NK-92 (cell line): ENCODE data around the gene EDAR.

Experiments
- DNase-seq: peaks from one replicate; lab custom pipeline; 2025; ENCODE audit not compliant: unreplicated experiment; lab: John Stamatoyannopoulos, UW

The EDAR gene

GRCh38 chr2:108988796-108989713 lies at the start of gene EDAR:
Gene EDAR, minus strand, starts transcription at chr2:108989220. Its CDS starts 58,206 bp downstream, at chr2:108931014.
- DNase-seq, result no peak

DNA sequence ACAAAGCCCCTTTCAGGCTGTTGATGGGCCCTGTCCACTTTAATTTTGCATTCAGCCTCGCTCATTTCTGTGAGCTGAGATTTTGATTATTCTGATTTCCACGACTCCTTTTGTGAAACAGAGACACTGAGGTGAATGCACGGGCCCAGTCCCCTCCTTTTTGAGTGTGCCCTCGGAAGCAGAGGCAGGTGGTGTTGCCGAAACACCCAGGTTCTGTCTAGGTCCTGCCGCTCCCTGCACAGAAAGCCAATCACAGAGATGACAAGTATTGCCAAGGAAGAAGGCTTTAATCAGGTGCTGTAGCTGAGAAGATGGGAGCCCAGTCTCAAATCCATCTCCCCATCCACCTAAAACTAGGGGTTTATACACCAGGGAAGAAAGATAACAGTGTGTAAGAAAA lies 44.2 kb upstream of the EDAR start:
- no peak for DNase-seq

- DNase-seq, result no peak
These were observed 43.3 kb upstream of the EDAR start for GRCh38 chr2:109032229-109032820.

- DNase-seq, result no peak
These were observed 42.6 kb upstream of the EDAR start for GRCh38 chr2:109031476-109032228.

DNA sequence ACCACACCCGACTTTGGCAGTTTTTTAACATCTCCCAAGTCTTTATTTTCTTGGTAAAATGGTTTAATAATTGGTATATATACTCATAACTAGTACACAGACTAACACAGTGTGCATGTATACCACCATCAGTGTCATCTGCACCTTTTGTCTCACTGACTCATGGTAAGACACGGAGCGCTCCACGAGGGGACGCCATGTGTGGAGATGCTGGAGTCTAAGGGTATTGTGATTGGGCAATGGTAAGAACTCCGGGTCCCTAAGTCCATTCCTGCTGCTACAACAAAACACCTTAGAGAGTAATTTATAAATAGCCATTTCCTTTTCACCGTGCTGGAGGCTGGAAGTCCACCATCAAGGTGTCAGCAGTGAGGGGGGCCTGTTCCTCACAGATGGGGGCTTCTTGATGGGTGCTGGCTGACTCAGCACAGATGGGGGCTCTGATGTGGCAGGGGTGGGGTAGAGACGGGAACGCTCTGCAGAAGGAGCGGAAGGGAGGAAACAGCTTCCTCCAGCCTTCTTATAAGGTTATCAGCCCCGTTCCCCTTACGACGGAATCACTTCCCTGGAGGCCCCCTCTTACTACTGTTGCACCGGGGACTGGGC lies 42.0 kb upstream of the EDAR start:
- no peak for DNase-seq

- no peak for DNase-seq
These were observed 40.6 kb upstream of the EDAR start for GRCh38 chr2:109029490-109030201.

- DNase-seq, result no peak
These were observed 39.9 kb upstream of the EDAR start for GRCh38 chr2:109028738-109029489.

GRCh38 chr2:109028277-109028676 lies 39.3 kb upstream of the EDAR start:
- DNase-seq, result no peak

GRCh38 chr2:109027702-109028101 lies 38.7 kb upstream of the EDAR start:
- no peak for DNase-seq

- DNase-seq, result no peak
These were observed 35.5 kb upstream of the EDAR start for GRCh38 chr2:109024477-109024876.

DNA sequence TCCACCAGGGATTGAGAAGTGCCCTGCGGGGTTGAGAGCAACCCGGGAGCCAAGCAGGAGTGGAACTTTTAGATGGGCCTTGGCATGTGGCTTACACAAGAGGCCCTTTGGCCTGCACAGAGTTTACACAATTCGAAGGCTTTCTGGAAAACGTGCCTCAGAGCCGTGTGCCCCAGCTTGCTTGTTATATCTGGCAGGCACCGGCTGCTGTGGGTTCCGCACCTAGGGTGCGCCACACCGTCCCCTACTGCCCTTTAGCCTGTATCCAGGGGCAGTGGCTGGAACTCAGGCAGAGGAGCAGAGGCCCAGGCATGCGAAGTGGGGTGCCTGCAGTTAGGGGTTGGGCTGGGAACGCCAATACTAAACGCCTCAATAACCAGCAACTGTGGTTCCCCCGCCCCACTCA lies 32.9 kb upstream of the EDAR start:
- no peak for DNase-seq

- no peak for DNase-seq
These were observed 31.2 kb upstream of the EDAR start for GRCh38 chr2:109020217-109020637.

GRCh38 chr2:109018452-109018851 lies 29.4 kb upstream of the EDAR start:
- DNase-seq, result no peak

DNA sequence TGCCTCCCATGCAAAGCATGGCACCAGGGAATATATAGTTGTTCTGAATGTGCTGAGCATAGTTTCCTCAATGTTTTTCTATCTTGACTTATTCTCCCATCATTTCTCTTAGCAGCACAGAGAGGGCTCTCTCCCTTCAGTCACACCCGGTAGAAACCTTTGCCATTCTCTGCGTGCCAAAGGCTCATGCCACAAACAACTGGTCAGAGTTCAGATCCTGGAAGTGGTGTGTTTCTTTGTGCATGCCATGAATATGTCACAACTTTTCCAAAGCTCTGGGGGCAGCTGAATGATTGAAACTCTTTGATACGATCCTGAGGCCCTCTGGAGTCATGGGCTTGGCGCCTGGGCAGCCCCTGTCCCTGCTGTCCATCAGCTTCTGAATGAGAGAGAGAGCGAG lies 28.0 kb upstream of the EDAR start:
- DNase-seq, result no peak

DNA sequence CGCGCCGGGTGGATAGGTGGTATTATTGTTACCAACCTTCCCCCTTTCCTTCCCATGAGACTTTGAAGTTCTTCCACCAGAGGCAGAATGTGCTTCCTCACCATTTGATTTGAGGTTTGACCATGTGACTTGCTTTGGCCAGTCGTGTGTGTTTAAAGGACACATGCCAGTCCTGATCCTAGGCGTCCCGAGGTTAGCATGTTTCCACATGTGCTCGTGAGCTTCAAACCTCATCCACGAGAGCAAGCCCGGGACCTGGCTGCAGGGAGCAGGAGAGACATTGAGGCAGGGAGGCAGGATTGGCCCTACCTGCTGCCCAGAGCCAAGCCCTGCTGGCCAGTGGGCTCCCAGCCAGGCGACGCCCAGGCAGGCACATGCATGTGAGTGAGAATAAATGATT lies 27.4 kb upstream of the EDAR start:
- DNase-seq, result no peak

- DNase-seq, result no peak
These were observed 25.5 kb upstream of the EDAR start for GRCh38 chr2:109014476-109014875.

- DNase-seq, result no peak
These were observed 24.0 kb upstream of the EDAR start for GRCh38 chr2:109013051-109013450.

DNA sequence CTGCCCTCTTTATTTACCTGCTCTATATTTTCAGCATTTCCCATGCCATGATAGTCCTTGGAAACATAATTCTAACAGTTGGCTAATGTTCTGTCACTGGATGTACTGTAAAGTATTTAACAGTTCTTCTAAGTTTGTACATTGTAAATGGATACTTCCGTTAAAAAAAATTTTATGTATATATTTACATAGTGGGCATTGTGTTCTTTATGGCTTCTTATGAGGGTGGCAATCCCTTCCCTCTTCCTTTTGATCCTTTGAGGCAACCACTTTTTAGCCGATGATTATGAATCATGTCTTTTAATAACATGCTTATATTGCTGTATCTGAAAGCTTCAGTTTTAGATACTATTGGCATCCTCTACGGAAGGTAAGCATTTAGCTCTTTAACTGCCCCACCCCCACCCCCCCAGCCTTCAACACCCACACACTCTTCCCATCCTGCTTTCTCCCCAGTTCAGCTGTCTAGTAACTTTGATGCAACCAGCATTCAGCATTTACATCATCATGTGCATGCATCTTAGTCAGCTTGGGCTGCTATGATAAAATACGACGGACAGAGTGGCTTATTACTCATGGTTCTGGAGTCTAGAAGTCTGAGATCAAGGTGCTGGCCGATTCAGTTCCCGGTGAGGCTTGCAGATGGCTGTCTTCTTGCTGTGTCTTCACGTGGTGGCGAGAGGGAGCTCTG lies 21.0 kb upstream of the EDAR start:
- DNase-seq, result no peak

GRCh38 chr2:109006971-109007370 lies 18.0 kb upstream of the EDAR start:
- no peak for DNase-seq
